HepG2 (cell line): ENCODE measurements around the gene TXNRD2. TPM values are rescaled to one million over a fixed set of nuclear protein-coding genes. Genes with fewer than 3 reads are reported as not detected.
A peak's percentile ranks its signal among the peaks of the same experiment; 100 is the strongest.

ENCODE experiments used
- ATAC-seq: fragments of 200-7000 bp; cut with Tn5 transposase; 3 replicates; pipeline ENCODE4 v1.9.1; 2020; ENCODE audit warnings: mild to moderate bottlenecking, moderate library complexity
- BruUV-seq: library from RNA; stranded (reverse); fragments of 400-500 nt; replicated peaks from 2 replicates; lab custom pipeline; 2021; lab: Mats Ljungman, UMichigan
- CTCF ChIA-PET: fragments of 300-600 bp; formaldehyde crosslinking; extraction: SDS; loops from one replicate; lab custom pipeline; 2021; ENCODE audit warnings: low total read pairs, inconsistent platforms, low intra/inter-chr PET ratio; lab: Yijun Ruan, JAX
- POLR2A ChIA-PET: fragments of 350-600 bp; sonication (Branson Sonifier 250); formaldehyde crosslinking; loops from one replicate; lab custom pipeline; 2020; ENCODE audit warnings: antibody characterized with exemption, inconsistent platforms; lab: Yijun Ruan, JAX
- DNase-seq: peaks from one replicate; pipeline ENCODE4 v3.0.0-alpha.2; 2015; ENCODE audit warnings: low spot score
- FAIRE-seq: peaks from 3 replicates; lab custom pipeline; 2011; peaks lifted over from hg19 to GRCh38; lab: Jason Lieb, UNC
- H2AFZ ChIP-seq: one replicate; pipeline ENCODE4 v1.6.1; 2011; ENCODE audit warnings: low read length, inconsistent platforms
- H3K27ac ChIP-seq: fragments of 300-600 bp; 3 replicates; pipeline ENCODE4 v1.8.0; 2011; ENCODE audit warnings: mixed run types, mild to moderate bottlenecking, mixed read lengths, low read length, inconsistent platforms; ENCODE audit not compliant: insufficient read depth; ENCODE audit errors: extremely low read length
- H3K27me3 ChIP-seq, 2 experiments: fragments of 200-600 bp in 1 of 2; 2 replicates in 1 of 2; 3 replicates in 1 of 2; pipeline versions ENCODE4 v1.6.0 to v1.8.0; 2011; ENCODE audit warnings: low read length in 2 of 2, mild to moderate bottlenecking in 2 of 2, moderate library complexity in 2 of 2, inconsistent platforms in 1 of 2; ENCODE audit not compliant: insufficient read depth in 2 of 2, control insufficient read depth in 1 of 2
- H3K36me3 ChIP-seq, 2 experiments: fragments of 200-600 bp in 1 of 2; replicated peaks in 1 of 2; 2 replicates in 1 of 2; 3 replicates in 1 of 2; pipeline versions ENCODE4 v1.5.1 to v1.8.0; 2011; ENCODE audit warnings: low read length in 2 of 2, inconsistent platforms in 1 of 2; ENCODE audit not compliant: insufficient read depth in 2 of 2, control insufficient read depth in 1 of 2
- H3K4me1 ChIP-seq: 2 replicates; pipeline ENCODE4 v1.5.1; 2012; ENCODE audit warnings: low read length, inconsistent platforms; ENCODE audit not compliant: insufficient read depth
- H3K4me2 ChIP-seq: 2 replicates; pipeline ENCODE4 v1.6.0; 2011; ENCODE audit warnings: low read depth, low read length, inconsistent platforms
- H3K4me3 ChIP-seq, 3 experiments: fragments of 200-600 bp in 1 of 3; sonication (generic), shearing (Covaris generic) in 1 of 3; replicated peaks in 1 of 3; 2 replicates each; pipeline ENCODE4 v1.5.1; 2011 to 2016; ENCODE audit warnings: low read length in 3 of 3, inconsistent platforms in 2 of 3, low read depth in 2 of 3, mild to moderate bottlenecking in 2 of 3, control low read depth in 1 of 3, mixed read lengths in 1 of 3; ENCODE audit not compliant: insufficient read depth in 1 of 3
- H3K79me2 ChIP-seq: one replicate; pipeline ENCODE4 v1.6.1; 2011; ENCODE audit warnings: low read length, inconsistent platforms; ENCODE audit not compliant: insufficient read depth
- H3K9ac ChIP-seq: 2 replicates; pipeline ENCODE4 v1.6.0; 2011; ENCODE audit warnings: mild to moderate bottlenecking, low read depth, low read length, inconsistent platforms; ENCODE audit not compliant: insufficient read depth
- H3K9me3 ChIP-seq: 2 replicates; pipeline ENCODE4 v1.5.1; 2012; ENCODE audit warnings: mild to moderate bottlenecking, low read length
- H4K20me1 ChIP-seq: 2 replicates; pipeline ENCODE4 v1.6.0; 2011; ENCODE audit warnings: inconsistent platforms, mild to moderate bottlenecking, low read length, moderate library complexity; ENCODE audit not compliant: insufficient read depth
- AKAP8 ChIP-seq: sonication (generic); formaldehyde crosslinking; IDR thresholded peaks from 2 replicates; pipeline ENCODE4 v1.5.1; 2020; ENCODE audit warnings: mild to moderate bottlenecking, missing genetic modification reagents
- ASH2L ChIP-seq: fragments of 300-600, 200-600 bp; sonication (generic); IDR thresholded peaks from 2 replicates; pipeline ENCODE4 v1.7.0; 2017; ENCODE audit warnings: low read depth, mild to moderate bottlenecking, moderate library complexity, mixed read lengths, low read length; ENCODE audit not compliant: insufficient read length
- ERF ChIP-seq: IDR thresholded peaks from 2 replicates; pipeline ENCODE4 v1.6.1; 2018; ENCODE audit warnings: missing biosample characterization, missing genetic modification reagents
- ETV5 ChIP-seq: IDR thresholded peaks from 2 replicates; pipeline ENCODE4 v1.6.1; 2018; ENCODE audit warnings: missing biosample characterization, missing genetic modification reagents, inconsistent platforms, borderline replicate concordance
- FOXJ3 ChIP-seq: sonication (generic); formaldehyde crosslinking; IDR thresholded peaks from 2 replicates; pipeline ENCODE4 v1.4.0; 2020; ENCODE audit warnings: missing genetic modification reagents, mild to moderate bottlenecking, borderline replicate concordance
- KMT2A ChIP-seq: sonication (generic); formaldehyde crosslinking; IDR thresholded peaks from 2 replicates; pipeline ENCODE4 v1.4.0; 2020; ENCODE audit warnings: missing genetic modification reagents
- MAFF ChIP-seq: IDR thresholded peaks from 2 replicates; pipeline ENCODE4 v1.6.1; 2011; ENCODE audit warnings: low read depth, low read length, improper control_type of control experiment
- RARA ChIP-seq: IDR thresholded peaks from 2 replicates; pipeline ENCODE4 v1.6.1; 2016; ENCODE audit warnings: missing genetic modification reagents, missing compliant biosample characterization
- RFXANK ChIP-seq: IDR thresholded peaks from 2 replicates; pipeline ENCODE4 v1.6.1; 2016
- RXRA ChIP-seq: sonication (generic); formaldehyde crosslinking; IDR thresholded peaks from 2 replicates; pipeline ENCODE4 v1.5.1; 2020; ENCODE audit warnings: missing genetic modification reagents
- SNAI1 ChIP-seq: sonication (generic); formaldehyde crosslinking; IDR thresholded peaks from 2 replicates; pipeline ENCODE4 v1.5.0; 2020; ENCODE audit warnings: mild to moderate bottlenecking, missing genetic modification reagents, borderline replicate concordance
- SP5 ChIP-seq: IDR thresholded peaks from 2 replicates; pipeline ENCODE4 v1.6.1; 2016; ENCODE audit warnings: low read depth, borderline replicate concordance
- ZKSCAN1 ChIP-seq: fragments of 150-350 bp; IDR thresholded peaks from 2 replicates; pipeline ENCODE4 v1.6.1; 2014; ENCODE audit warnings: low read length
- ZMYM2 ChIP-seq: sonication (generic); formaldehyde crosslinking; IDR thresholded peaks from 2 replicates; pipeline ENCODE4 v1.8.0; 2022; ENCODE audit warnings: mild to moderate bottlenecking, missing genetic modification reagents
- ZNF251 ChIP-seq: sonication (generic); formaldehyde crosslinking; IDR thresholded peaks from 2 replicates; pipeline ENCODE4 v1.9.0; 2021; ENCODE audit warnings: mild to moderate bottlenecking, missing genetic modification reagents
- ZNF850 ChIP-seq: sonication (generic); formaldehyde crosslinking; conservative IDR thresholded peaks from 2 replicates; pipeline ENCODE4 v1.9.0; 2021; ENCODE audit warnings: mild to moderate bottlenecking, missing genetic modification reagents
- ZSCAN9 ChIP-seq: IDR thresholded peaks from 2 replicates; pipeline ENCODE4 v1.6.1; 2016; ENCODE audit warnings: borderline replicate concordance
- WGBS: methylation state at CpG from one replicate; pipeline ENCODE4 v1.1.6; 2017; ENCODE audit warnings: low lambda C conversion rate; 5-methylcytosine and 5-hydroxymethylcytosine counted together
- in situ Hi-C: cut with HindIII; loops from 2 replicates; pipeline ENCODE4 v1.10.0; 2017; ENCODE audit warnings: low pct_unique_long_range_greater_than_20kb; ENCODE audit not compliant: extremely low pct_ligation_motif_present
- intact Hi-C: fragments of 100-400 bp; cut with micrococcal nuclease; formaldehyde crosslinking; loops from one replicate; pipeline ENCODE4 v1.10.0; 2022; ENCODE audit not compliant: unreplicated experiment
- polyA plus RNA-seq, 8 experiments: library from polyadenylated mRNA; depleted of rRNA in 3 of 8; stranded (reverse) in 7 of 8; unstranded in 1 of 8; fragments of >200 nt; fragmentation: Illumina TruSeq in 4 of 8; extraction: Trizol in 4 of 8; gene quantifications; 2 replicates each; pipeline versions ENCODE4 v1.2.1 to v1.2.3, GENCODE V29; 2011 to 2016; ENCODE audit warnings: low read depth in 4 of 8, missing spikeins in 1 of 8, mixed read lengths in 1 of 8; ENCODE audit not compliant: insufficient read depth in 1 of 8
- total RNA-seq, 5 experiments: library from RNA; depleted of rRNA; stranded (reverse); fragments of >200 nt; fragmentation: Illumina TruSeq; extraction: Trizol; gene quantifications; 2 replicates each; pipeline ENCODE4 v1.2.3, GENCODE V29; 2016; ENCODE audit warnings: low read depth in 1 of 5
- TF ChIP-seq, protein P1 (sequence below): sonication (generic); formaldehyde crosslinking; IDR thresholded peaks from 2 replicates; pipeline ENCODE4 v1.8.1; 2023; ENCODE audit warnings: mild to moderate bottlenecking, missing genetic modification reagents
- TF ChIP-seq, protein P2 (sequence below): sonication (generic); formaldehyde crosslinking; IDR thresholded peaks from 2 replicates; pipeline ENCODE4 v1.8.0; 2023; ENCODE audit warnings: mild to moderate bottlenecking, missing genetic modification reagents
- TF ChIP-seq, protein P3 (sequence below): sonication (generic); formaldehyde crosslinking; IDR thresholded peaks from 2 replicates; pipeline ENCODE4 v1.5.0; 2020; ENCODE audit warnings: mild to moderate bottlenecking, low read depth, missing genetic modification reagents, borderline replicate concordance
- TF ChIP-seq, protein P4 (sequence below): sonication (generic); formaldehyde crosslinking; IDR thresholded peaks from 2 replicates; pipeline ENCODE4 v1.4.0; 2020; ENCODE audit warnings: missing genetic modification reagents

Gene TXNRD2
- total and polyA plus RNA-seq, 2 of the 13 experiments (the other 11 are each of a cell fraction or from before 2014, with no cell fraction given): 17.5 to 18.6 TPM

DNA sequence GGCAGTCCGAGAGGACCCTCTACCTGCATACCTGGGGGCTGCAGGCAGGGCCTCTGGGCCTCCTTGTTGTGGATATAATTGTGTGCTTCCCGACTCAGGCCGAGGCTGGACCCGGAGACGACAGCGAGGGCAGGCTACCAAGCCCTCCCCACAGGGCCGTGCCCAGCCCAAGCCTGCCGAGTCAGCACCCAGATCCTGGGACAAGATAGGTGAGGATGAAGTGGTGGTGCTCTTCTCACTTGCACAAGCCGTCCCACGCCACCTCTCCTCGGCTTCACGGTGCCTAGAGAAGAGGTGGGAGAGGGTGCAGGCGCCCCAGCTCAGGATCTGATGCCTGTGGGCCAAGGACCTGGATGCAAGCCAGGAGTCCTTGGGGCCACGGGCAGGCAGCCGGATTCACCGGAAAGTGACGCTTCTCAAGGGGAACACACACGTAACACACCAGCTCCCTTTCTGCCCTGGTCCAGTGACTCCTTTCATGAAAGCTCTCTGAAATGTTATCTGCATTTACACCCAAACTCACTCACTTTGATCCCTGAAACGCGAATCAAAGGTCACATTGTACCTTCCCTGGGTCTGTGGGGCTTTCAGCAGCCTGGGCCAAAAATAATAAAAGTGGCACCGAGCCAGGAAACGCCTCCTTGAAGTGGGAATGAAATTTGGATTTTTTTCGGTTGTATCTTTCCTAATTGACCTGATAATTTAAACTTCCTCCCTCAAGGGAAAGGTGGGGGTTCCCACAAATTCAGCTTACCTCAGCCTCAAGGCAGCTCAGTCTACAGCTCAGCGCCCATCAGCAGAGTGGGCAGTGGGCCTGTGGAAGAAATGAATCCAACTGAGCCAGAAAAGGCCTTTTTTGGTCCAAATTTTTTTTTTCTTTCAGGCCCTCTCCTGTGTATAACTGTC, 85.9 kb downstream of the TXNRD2 start:
- H3K4me3 ChIP-seq: peak overlapping the region; percentile 66 to 96 (median 94); a peak in 5 of 6 replicates
- no peaks in the 10 kb centered on the region for H3K9me3 ChIP-seq
- 8% methylated on average over 6 of the region's 24 CpGs for WGBS
- H2AFZ ChIP-seq: no peak overlapping the region
- BruUV-seq: no TSS peak
- peaks cover 41% of the 10 kb centered on the region for H3K79me2 ChIP-seq
- ChIA-PET CTCF (no interaction called here), POLR2A (interaction anchor here (0.8 to 3.2 kb wide), 17 partner anchors 9 to 124 kb away, joined by 3 to 18 read pairs (median 5); partner anchors contain the start of genes COMT and TXNRD2)
- peak overlapping the region; percentile 95 for H3K9ac ChIP-seq
- H3K27ac ChIP-seq: peak overlapping the region; percentile 99
- FAIRE-seq (peak; percentile 83), ATAC-seq (peak; percentile 58), DNase-seq (peak; percentile 95)
- no peaks in the 10 kb centered on the region; a peak in 1 of 5 replicates for H3K27me3 ChIP-seq
- peak overlapping the region; percentile 98 for H3K4me2 ChIP-seq
- in situ Hi-C loops: no loop called here
- intact Hi-C loops: no loop called here
- H3K36me3 ChIP-seq: peaks cover 6 to 19% of the 10 kb centered on the region in 2 experiments; a peak in 4 of 5 replicates
- H4K20me1 ChIP-seq: peaks cover 9% of the 10 kb centered on the region
- H3K4me1 ChIP-seq: peaks cover 37% of the 10 kb centered on the region
- TF ChIP-seq FOXJ3 (CRISPR knock-in tag): no peak
- peak; percentile 36 for TF ChIP-seq ASH2L
- TF ChIP-seq, protein P1, sequence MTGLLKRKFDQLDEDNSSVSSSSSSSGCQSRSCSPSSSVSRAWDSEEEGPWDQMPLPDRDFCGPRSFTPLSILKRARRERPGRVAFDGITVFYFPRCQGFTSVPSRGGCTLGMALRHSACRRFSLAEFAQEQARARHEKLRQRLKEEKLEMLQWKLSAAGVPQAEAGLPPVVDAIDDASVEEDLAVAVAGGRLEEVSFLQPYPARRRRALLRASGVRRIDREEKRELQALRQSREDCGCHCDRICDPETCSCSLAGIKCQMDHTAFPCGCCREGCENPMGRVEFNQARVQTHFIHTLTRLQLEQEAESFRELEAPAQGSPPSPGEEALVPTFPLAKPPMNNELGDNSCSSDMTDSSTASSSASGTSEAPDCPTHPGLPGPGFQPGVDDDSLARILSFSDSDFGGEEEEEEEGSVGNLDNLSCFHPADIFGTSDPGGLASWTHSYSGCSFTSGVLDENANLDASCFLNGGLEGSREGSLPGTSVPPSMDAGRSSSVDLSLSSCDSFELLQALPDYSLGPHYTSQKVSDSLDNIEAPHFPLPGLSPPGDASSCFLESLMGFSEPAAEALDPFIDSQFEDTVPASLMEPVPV (CRISPR knock-in tag): 0 out of 2 replicates have a peak, but pooled peaks have one; percentile 56
- TF ChIP-seq SNAI1: peak; percentile 77
- TF ChIP-seq ZMYM2 (CRISPR knock-in tag): no peak
- no peak for TF ChIP-seq ZNF850 (CRISPR knock-in tag)
- TF ChIP-seq, protein P2, sequence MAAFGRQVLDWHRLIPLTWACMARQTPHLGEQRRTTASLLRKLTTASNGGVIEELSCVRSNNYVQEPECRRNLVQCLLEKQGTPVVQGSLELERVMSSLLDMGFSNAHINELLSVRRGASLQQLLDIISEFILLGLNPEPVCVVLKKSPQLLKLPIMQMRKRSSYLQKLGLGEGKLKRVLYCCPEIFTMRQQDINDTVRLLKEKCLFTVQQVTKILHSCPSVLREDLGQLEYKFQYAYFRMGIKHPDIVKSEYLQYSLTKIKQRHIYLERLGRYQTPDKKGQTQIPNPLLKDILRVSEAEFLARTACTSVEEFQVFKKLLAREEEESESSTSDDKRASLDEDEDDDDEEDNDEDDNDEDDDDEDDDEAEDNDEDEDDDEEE (CRISPR knock-in tag): 0 out of 2 replicates have a peak, but pooled peaks have one; percentile 10
- TF ChIP-seq SP5 (CRISPR knock-in tag): peak; percentile 80
- no peak for TF ChIP-seq ZSCAN9 (CRISPR knock-in tag)
- no peak for TF ChIP-seq ZKSCAN1
- no peak for TF ChIP-seq KMT2A (CRISPR knock-in tag)
- TF ChIP-seq MAFF: peak; percentile 58
- peak; percentile 75; the same call in 1 of the 2 replicates for TF ChIP-seq AKAP8 (CRISPR knock-in tag)
- peak; percentile 50 for TF ChIP-seq RARA
- TF ChIP-seq RXRA (CRISPR knock-in tag): peak; percentile 24; the same call in 1 of the 2 replicates
- TF ChIP-seq ERF (CRISPR knock-in tag): peak; percentile 68; the same call in 1 of the 2 replicates
- TF ChIP-seq, protein P3, sequence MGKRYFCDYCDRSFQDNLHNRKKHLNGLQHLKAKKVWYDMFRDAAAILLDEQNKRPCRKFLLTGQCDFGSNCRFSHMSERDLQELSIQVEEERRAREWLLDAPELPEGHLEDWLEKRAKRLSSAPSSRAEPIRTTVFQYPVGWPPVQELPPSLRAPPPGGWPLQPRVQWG (CRISPR knock-in tag): no peak
- TF ChIP-seq, protein P4, sequence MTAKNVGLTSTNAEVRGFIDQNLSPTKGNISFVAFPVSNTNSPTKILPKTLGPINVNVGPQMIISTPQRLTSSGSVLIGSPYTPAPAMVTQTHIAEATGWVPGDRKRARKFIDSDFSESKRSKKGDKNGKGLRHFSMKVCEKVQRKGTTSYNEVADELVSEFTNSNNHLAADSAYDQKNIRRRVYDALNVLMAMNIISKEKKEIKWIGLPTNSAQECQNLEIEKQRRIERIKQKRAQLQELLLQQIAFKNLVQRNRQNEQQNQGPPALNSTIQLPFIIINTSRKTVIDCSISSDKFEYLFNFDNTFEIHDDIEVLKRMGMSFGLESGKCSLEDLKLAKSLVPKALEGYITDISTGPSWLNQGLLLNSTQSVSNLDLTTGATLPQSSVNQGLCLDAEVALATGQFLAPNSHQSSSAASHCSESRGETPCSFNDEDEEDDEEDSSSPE: no peak
- peak; percentile 65; the same call in 1 of the 2 replicates for TF ChIP-seq RFXANK (CRISPR knock-in tag)
- TF ChIP-seq ZNF251: no peak
- TF ChIP-seq ETV5 (CRISPR knock-in tag): peak; percentile 60; the same call in 1 of the 2 replicates
